ENCODE data around the gene ZNF337. TPM values are rescaled to one million over a fixed set of nuclear protein-coding genes. Genes with fewer than 3 reads are reported as not detected.

The ZNF337 gene
- total RNA-seq: 15.7 and 25.7 TPM in 2 replicates

DNA sequence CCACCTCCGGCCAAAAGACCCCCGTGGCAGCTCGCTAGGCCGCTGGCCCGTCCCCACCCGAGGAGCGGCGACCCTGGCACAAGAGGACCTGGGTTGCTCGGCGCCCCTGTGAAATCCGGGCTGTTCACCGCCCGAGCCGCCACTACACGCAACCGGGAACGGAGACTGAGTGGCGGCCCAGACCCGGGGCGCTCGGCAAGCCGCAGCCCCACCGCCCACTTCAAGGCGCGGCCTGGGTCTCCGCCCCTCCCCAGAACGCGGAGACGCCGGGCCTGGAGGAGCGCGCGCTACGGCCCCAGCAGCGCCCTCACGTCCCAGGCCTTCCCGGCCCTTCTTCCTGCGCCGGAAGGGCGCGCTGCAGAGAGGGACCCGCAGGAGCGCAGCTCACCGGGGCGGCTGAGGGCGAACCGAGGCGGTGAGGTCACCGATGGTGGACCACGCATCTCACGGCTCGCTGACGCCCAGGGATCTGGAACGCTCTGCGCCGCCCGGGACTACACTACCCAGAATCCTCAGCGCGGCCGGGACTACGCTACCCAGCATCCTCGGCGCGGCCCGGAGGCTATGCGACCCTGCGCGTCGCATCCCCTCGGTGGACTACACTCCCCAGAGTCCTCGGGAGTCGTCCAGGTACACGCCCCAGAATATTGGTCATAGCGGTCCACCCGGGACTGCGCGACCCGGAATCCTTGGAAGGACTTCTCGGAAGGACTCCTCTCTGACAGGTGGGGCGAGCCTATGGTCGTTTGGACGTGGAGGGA is at the start of gene ZNF337:
TSS of gene ZNF337 (minus strand) at position 483 of the 761 bp plus-strand sequence. CDS start 10,436 bp downstream, outside the sequence.

Other genes starting within 250 kb of the ZNF337 start
- 3.1 and 10.1 TPM in 2 replicates for gene NINL, start 111.3 kb downstream of the ZNF337 start, total RNA-seq
- 8.7 and 11.9 TPM in 2 replicates for gene NANP, start 72.8 kb downstream of the ZNF337 start, total RNA-seq

Measured in regular cardiac myocyte (primary cell).